Hepatocyte (in vitro differentiated cells): ENCODE measurements around the gene PTPRN2. TPM values are rescaled to one million over a fixed set of nuclear protein-coding genes. Genes with fewer than 3 reads are reported as not detected.

Experiments used
- DNase-seq: peaks from one replicate; pipeline ENCODE4 v3.0.0-alpha.2; 2016; ENCODE audit warnings: low spot score
- H2AFZ ChIP-seq: fragments of 200-600 bp; sonication (generic); 2 replicates; pipeline ENCODE4 v1.6.0; 2016; ENCODE audit warnings: antibody characterized with exemption, mild to moderate bottlenecking
- H3K27ac ChIP-seq: fragments of 200-600 bp; sonication (generic); 2 replicates; pipeline ENCODE4 v1.5.1; 2016; ENCODE audit warnings: mild to moderate bottlenecking
- H3K27me3 ChIP-seq: fragments of 200-600 bp; sonication (generic); 2 replicates; pipeline ENCODE4 v1.6.1; 2016
- H3K36me3 ChIP-seq: fragments of 200-600 bp; sonication (generic); replicated peaks from 2 replicates; pipeline ENCODE4 v1.5.1; 2016; ENCODE audit warnings: low read depth; ENCODE audit not compliant: insufficient read depth
- H3K4me1 ChIP-seq: fragments of 200-600 bp; sonication (generic); 2 replicates; pipeline ENCODE4 v1.5.1; 2016; ENCODE audit warnings: mild to moderate bottlenecking, moderate library complexity; ENCODE audit not compliant: insufficient read depth
- H3K4me2 ChIP-seq: fragments of 200-600 bp; sonication (generic); 2 replicates; pipeline ENCODE4 v1.6.0; 2016
- H3K4me3 ChIP-seq: fragments of 200-600 bp; sonication (generic); 2 replicates; pipeline ENCODE4 v1.5.1; 2016; ENCODE audit warnings: mild to moderate bottlenecking
- H3K79me2 ChIP-seq: fragments of 200-600 bp; sonication (generic); 2 replicates; pipeline ENCODE4 v1.6.0; 2017; ENCODE audit warnings: mild to moderate bottlenecking
- H3K9me2 ChIP-seq: fragments of 200-600 bp; sonication (generic); replicated peaks from 2 replicates; pipeline ENCODE4 v1.6.0; 2017; ENCODE audit warnings: mild to moderate bottlenecking; ENCODE audit not compliant: insufficient read depth
- H3K9me3 ChIP-seq: fragments of 200-600 bp; sonication (generic); 2 replicates; pipeline ENCODE4 v1.5.1; 2016; ENCODE audit warnings: low read depth, mild to moderate bottlenecking
- H4K20me1 ChIP-seq: fragments of 200-600 bp; sonication (generic); 2 replicates; pipeline ENCODE4 v1.6.0; 2016; ENCODE audit warnings: mild to moderate bottlenecking; ENCODE audit not compliant: insufficient read depth, poor library complexity, severe bottlenecking
- EZH2 ChIP-seq: fragments of 200-600 bp; sonication (generic); IDR thresholded peaks from 2 replicates; pipeline ENCODE4 v1.6.1; 2016; ENCODE audit warnings: antibody characterized with exemption, mild to moderate bottlenecking, borderline replicate concordance
- EZH2phosphoT487 ChIP-seq: fragments of 200-600 bp; sonication (generic); IDR thresholded peaks from one replicate; pipeline ENCODE4 v1.6.1; 2018; ENCODE audit warnings: antibody characterized with exemption, mild to moderate bottlenecking, low read depth, moderate library complexity; ENCODE audit not compliant: unreplicated experiment, severe bottlenecking
- WGBS: methylation state at CpG from one replicate; pipeline ENCODE4 v1.1.6; 2016; ENCODE audit warnings: low lambda C conversion rate; ENCODE audit errors: missing lambda C conversion rate; 5-methylcytosine and 5-hydroxymethylcytosine counted together
- polyA plus RNA-seq: library from polyadenylated mRNA; unstranded; fragments of >200 nt; fragmentation: Nextera tagmentation; extraction: Ambion mirVana; gene quantifications from 2 replicates; pipeline ENCODE4 v1.2.1, GENCODE V29; 2016
- total RNA-seq: library from RNA; depleted of rRNA; stranded (reverse); fragments of >200 nt; gene quantifications from 2 replicates; pipeline ENCODE4 v1.2.3, GENCODE V29; 2014
- TF ChIP-seq, protein P1 (sequence below): fragments of 200-600 bp; sonication (generic); IDR thresholded peaks from 2 replicates; pipeline ENCODE4 v1.5.1; 2016; ENCODE audit warnings: antibody characterized with exemption, mild to moderate bottlenecking; ENCODE audit not compliant: poor library complexity

Gene PTPRN2
- total and polyA plus RNA-seq, 2 experiments from 2014 or later, result 2.1 to 3.3 TPM

DNA sequence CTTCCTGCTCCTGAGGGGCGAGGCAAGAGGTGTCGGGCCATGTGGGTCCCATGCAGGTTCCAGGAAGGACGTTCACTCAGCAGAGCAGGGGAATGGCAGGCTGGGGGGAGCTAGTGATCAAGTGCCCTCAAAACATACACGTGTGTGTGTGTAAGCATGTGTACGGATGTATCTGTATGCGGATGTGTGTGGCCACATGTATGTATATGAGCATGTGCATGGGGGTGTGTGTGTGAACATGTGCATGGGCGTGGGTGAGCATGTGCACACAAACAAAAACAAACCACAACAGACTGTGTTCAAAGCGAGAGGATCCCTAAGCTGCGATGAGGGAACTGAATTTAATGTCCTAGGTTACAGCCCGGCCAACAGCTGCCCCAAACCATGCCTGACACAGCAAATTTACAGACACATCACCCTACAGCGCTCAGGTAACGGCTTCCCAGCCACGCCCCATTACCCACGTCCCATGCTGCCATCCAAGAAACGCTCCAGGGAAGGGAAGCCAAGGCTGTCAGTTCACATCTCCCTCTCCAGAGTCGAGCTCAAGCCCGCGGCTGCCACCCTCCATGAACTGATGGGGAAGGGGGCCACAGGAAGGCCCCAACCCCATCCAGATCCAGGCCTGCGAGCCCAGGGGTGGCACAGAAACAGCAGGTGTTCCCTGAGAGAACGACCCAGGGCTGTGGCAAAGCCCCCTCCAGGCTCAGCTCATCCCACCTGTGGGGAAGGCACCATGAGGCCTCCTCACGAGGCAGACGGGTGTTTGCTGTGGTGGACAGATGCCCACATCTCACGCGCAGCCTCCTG, 56.6 kb downstream of the PTPRN2 start:
- 86% methylated on average over 24 of the region's 24 CpGs for WGBS
- TF ChIP-seq EZH2 (no peak), EZH2phosphoT487 (no peak)
- TF ChIP-seq, protein P1, sequence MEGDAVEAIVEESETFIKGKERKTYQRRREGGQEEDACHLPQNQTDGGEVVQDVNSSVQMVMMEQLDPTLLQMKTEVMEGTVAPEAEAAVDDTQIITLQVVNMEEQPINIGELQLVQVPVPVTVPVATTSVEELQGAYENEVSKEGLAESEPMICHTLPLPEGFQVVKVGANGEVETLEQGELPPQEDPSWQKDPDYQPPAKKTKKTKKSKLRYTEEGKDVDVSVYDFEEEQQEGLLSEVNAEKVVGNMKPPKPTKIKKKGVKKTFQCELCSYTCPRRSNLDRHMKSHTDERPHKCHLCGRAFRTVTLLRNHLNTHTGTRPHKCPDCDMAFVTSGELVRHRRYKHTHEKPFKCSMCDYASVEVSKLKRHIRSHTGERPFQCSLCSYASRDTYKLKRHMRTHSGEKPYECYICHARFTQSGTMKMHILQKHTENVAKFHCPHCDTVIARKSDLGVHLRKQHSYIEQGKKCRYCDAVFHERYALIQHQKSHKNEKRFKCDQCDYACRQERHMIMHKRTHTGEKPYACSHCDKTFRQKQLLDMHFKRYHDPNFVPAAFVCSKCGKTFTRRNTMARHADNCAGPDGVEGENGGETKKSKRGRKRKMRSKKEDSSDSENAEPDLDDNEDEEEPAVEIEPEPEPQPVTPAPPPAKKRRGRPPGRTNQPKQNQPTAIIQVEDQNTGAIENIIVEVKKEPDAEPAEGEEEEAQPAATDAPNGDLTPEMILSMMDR, result no peak
- H3K27me3 ChIP-seq, result no peaks in the 10 kb centered on the region

DNA sequence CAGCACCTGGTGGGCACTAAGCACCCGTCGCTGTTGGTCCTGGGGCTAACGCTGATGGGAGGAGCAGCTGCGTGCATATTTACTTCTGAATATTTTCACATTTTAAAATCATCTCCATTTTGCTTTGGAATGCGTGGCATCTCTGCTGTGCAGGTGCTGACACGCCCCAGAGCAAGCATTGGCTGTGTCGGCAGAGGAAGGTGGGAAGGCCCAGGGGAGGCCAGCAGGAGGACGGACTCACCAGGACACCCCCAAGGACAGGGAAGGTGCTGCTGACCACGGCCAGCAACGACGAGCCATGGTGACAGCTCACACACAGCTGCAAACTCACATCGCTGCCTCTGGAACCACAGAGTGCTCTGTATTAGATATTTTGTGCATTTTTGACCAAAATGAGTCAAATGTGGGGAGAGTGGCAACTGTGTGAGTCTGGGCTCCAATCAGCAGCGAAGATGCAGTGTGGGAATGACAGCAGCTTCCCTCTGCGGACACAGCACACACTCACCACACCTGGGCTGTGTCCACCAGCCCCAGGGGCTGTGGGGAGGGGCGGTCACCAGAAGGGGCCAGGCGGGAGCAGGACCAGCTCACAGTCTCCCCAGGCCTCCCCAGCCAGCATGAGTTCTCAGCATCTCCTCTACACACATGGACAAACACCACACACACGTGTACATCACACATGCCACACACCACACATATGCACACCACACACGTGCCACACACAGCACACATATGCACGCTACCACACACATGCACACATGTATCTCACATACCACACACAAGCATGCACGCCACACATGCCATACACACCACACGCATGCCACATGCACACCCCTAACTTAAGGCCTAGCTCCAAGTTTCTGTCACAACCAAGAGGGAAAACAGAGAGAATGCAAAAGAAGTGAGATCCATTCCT, 58.2 kb downstream of the PTPRN2 start:
- Histone ChIP-seq H3K79me2 (no peaks in the 10 kb centered on the region), H3K9me3 (no peaks in the 10 kb centered on the region), H3K9me2 (no peaks in the 10 kb centered on the region), H3K4me3 (no peak overlapping the region), H3K4me1 (no peaks in the 10 kb centered on the region), H2AFZ (no peak overlapping the region), H3K27ac (no peak overlapping the region), H3K36me3 (no peaks in the 10 kb centered on the region), H3K27me3 (no peaks in the 10 kb centered on the region), H3K4me2 (no peak overlapping the region), H4K20me1 (no peaks in the 10 kb centered on the region)
- no peak for TF ChIP-seq EZH2phosphoT487
- no peak for TF ChIP-seq EZH2
- TF ChIP-seq, protein P1, result no peak
- WGBS, result 72% methylated on average over 20 of the region's 21 CpGs
- no peak for DNase-seq

More for the DNA sequence above, 56.6 kb downstream of the PTPRN2 start:
- H3K4me1 ChIP-seq, result no peaks in the 10 kb centered on the region
- H3K79me2 ChIP-seq, result no peaks in the 10 kb centered on the region
- DNase-seq, result no peak
- no peaks in the 10 kb centered on the region for H3K36me3 ChIP-seq
- H4K20me1 ChIP-seq, result no peaks in the 10 kb centered on the region
- no peak overlapping the region for H3K27ac ChIP-seq
- H3K9me3 ChIP-seq, result no peaks in the 10 kb centered on the region
- no peaks in the 10 kb centered on the region for H3K9me2 ChIP-seq
- H2AFZ ChIP-seq, result no peak overlapping the region
- no peak overlapping the region for H3K4me3 ChIP-seq
- no peak overlapping the region for H3K4me2 ChIP-seq

DNA sequence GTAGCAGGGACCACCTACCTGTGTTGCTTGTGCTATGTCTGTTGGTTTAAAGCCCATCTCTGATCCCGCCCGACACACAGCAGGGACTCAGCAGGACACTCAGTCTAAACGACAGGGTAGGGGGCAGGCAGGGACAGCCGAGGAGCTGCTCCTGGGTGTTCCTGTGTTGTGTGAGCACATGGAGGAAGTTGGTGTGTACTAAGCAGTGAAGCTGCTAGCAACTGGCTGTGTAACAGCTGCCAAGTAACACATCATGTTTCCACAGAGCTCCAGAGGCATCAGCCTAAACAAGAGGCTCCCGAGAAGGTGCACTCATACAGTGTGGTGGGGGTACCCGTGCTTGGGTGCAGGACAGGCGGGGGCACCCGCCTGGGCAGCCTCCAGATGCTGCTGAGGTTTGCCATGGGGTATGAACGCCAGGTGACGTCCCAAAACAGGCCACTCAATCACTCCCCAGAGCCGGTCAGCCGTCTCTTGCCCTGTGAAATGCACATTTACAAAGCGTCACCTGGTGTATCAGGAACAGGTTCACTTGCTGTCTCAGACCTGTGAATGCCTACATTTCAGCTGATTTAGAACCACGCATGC, 59.6 kb downstream of the PTPRN2 start:
- no peak for TF ChIP-seq EZH2
- TF ChIP-seq, protein P1, result no peak
- TF ChIP-seq EZH2phosphoT487, result no peak
- no peaks in the 10 kb centered on the region for H3K4me1 ChIP-seq
- H3K36me3 ChIP-seq, result no peaks in the 10 kb centered on the region
- no peak for DNase-seq
- no peaks in the 10 kb centered on the region for H3K9me3 ChIP-seq
- H2AFZ ChIP-seq, result no peak overlapping the region
- H3K4me2 ChIP-seq, result no peak overlapping the region
- H3K4me3 ChIP-seq, result no peak overlapping the region
- H3K27ac ChIP-seq, result no peak overlapping the region
- H3K27me3 ChIP-seq, result no peaks in the 10 kb centered on the region
- H4K20me1 ChIP-seq, result no peaks in the 10 kb centered on the region
- no peaks in the 10 kb centered on the region for H3K79me2 ChIP-seq
- H3K9me2 ChIP-seq, result no peaks in the 10 kb centered on the region
- WGBS, result 82% methylated on average over 14 of the region's 14 CpGs
